Chondrocyte (in vitro differentiated cells): ENCODE data around the gene HLA-G. TPM values are rescaled to one million over a fixed set of nuclear protein-coding genes. Genes with fewer than 3 reads are reported as not detected.

Experiments
- DNase-seq: peaks from one replicate; pipeline ENCODE4 v3.0.0; 2021; ENCODE audit warnings: mixed read lengths, low spot score
- H3K27ac Mint-ChIP-seq: one replicate; pipeline ENCODE4 v1.8.0; 2021; ENCODE audit warnings: mild to moderate bottlenecking, moderate library complexity, mixed read lengths; ENCODE audit not compliant: unreplicated experiment
- H3K27me3 Mint-ChIP-seq: 2 replicates; pipeline ENCODE4 v1.8.0; 2021; ENCODE audit warnings: low read depth, mixed read lengths
- H3K36me3 Mint-ChIP-seq: 2 replicates; pipeline ENCODE4 v1.8.0; 2021; ENCODE audit warnings: low read depth, mixed read lengths
- H3K4me1 Mint-ChIP-seq: 2 replicates; pipeline ENCODE4 v1.8.0; 2021; ENCODE audit warnings: low read depth, mild to moderate bottlenecking, mixed read lengths
- H3K4me3 Mint-ChIP-seq: one replicate; pipeline ENCODE4 v1.8.0; 2021; ENCODE audit warnings: mild to moderate bottlenecking, moderate library complexity, mixed read lengths; ENCODE audit not compliant: unreplicated experiment
- H3K9me3 Mint-ChIP-seq: 2 replicates; pipeline ENCODE4 v1.8.0; 2021; ENCODE audit warnings: low read depth, mixed read lengths
- CTCF ChIP-seq: fragments of 200-600 bp; sonication (generic); IDR thresholded peaks from 2 replicates; pipeline ENCODE4 v1.5.0; 2021; ENCODE audit warnings: antibody characterized with exemption, mild to moderate bottlenecking, moderate library complexity
- total RNA-seq: library from RNA; stranded (reverse); gene quantifications from 3 replicates; pipeline ENCODE4 v1.2.1, GENCODE V29; 2021

HLA-G gene
- total RNA-seq, 1 donor from 2014 or later: 0.30 TPM

GRCh38 chr6:29797135-29797534 is 30.5 kb upstream of the HLA-G start:
- DNase-seq: no peak
- no peak for TF ChIP-seq CTCF
- Mint-ChIP-seq H3K27ac (no peak overlapping the region), H3K27me3 (peaks cover 43% of the 10 kb centered on the region), H3K36me3 (no peaks in the 10 kb centered on the region), H3K9me3 (peaks cover 3% of the 10 kb centered on the region), H3K4me3 (no peak overlapping the region), H3K4me1 (peaks cover 8% of the 10 kb centered on the region)

- Mint-ChIP-seq H3K4me3 (no peak overlapping the region), H3K9me3 (peaks cover 3% of the 10 kb centered on the region), H3K27me3 (peaks cover 45% of the 10 kb centered on the region), H3K4me1 (peaks cover 3% of the 10 kb centered on the region), H3K36me3 (no peaks in the 10 kb centered on the region), H3K27ac (no peak overlapping the region)
- DNase-seq: no peak
- TF ChIP-seq CTCF: no peak
These were observed 29.7 kb upstream of the HLA-G start for GRCh38 chr6:29797966-29798365.

GRCh38 chr6:29800254-29800653 is 27.4 kb upstream of the HLA-G start:
- Mint-ChIP-seq H3K27me3 (peaks cover 27% of the 10 kb centered on the region), H3K36me3 (no peaks in the 10 kb centered on the region), H3K9me3 (peaks cover 9% of the 10 kb centered on the region), H3K4me3 (no peak overlapping the region), H3K27ac (no peak overlapping the region), H3K4me1 (no peaks in the 10 kb centered on the region)
- no peak for TF ChIP-seq CTCF
- DNase-seq: no peak

- H3K9me3 Mint-ChIP-seq: peaks cover 5% of the 10 kb centered on the region
- H3K36me3 Mint-ChIP-seq: no peaks in the 10 kb centered on the region
- H3K4me3 Mint-ChIP-seq: no peak overlapping the region
- no peak for TF ChIP-seq CTCF
- no peak for DNase-seq
- H3K27ac Mint-ChIP-seq: no peak overlapping the region
- H3K27me3 Mint-ChIP-seq: peaks cover 52% of the 10 kb centered on the region
- no peaks in the 10 kb centered on the region for H3K4me1 Mint-ChIP-seq
These were observed 21.2 kb upstream of the HLA-G start for GRCh38 chr6:29806387-29806786.

- Mint-ChIP-seq H3K27ac (no peak overlapping the region), H3K36me3 (no peaks in the 10 kb centered on the region), H3K4me1 (no peaks in the 10 kb centered on the region), H3K27me3 (peaks cover 47% of the 10 kb centered on the region), H3K4me3 (no peak overlapping the region), H3K9me3 (peaks cover 1% of the 10 kb centered on the region)
- DNase-seq: no peak
- no peak for TF ChIP-seq CTCF
These were observed 18.4 kb upstream of the HLA-G start for GRCh38 chr6:29809249-29809648.
